Adrenal gland (tissue), 12 donors: ENCODE results near the gene CNKSR1. TPM values are rescaled to one million over a fixed set of nuclear protein-coding genes. Genes with fewer than 3 reads are reported as not detected.

Experiments
- DNase-seq, 7 donors: peaks; one replicate each; pipeline ENCODE4 v3.0.0-alpha.2; 2019 to 2020
- H3K27ac ChIP-seq, 5 donors: fragments of 200-600 bp; sonication (generic) in 4 of 5; 1 replicate in 3 of 5; 2 replicates in 2 of 5; pipeline versions ENCODE4 v1.5.1 to v1.8.0; 2016 to 2020; ENCODE audit warnings: mild to moderate bottlenecking in 1 of 5
- H3K27me3 ChIP-seq: fragments of 200-600 bp; 2 replicates; pipeline ENCODE4 v1.8.0; 2021
- H3K36me3 ChIP-seq, 2 donors: fragments of 200-600 bp; replicated peaks in 1 of 2; 1 replicate in 1 of 2; 2 replicates in 1 of 2; pipeline versions ENCODE4 v1.5.1 to v1.8.0; 2018 to 2022
- H3K4me1 ChIP-seq, 2 donors: fragments of 200-600 bp; replicated peaks in 1 of 2; 1 replicate in 1 of 2; 2 replicates in 1 of 2; pipeline versions ENCODE4 v1.5.1 to v1.8.0; 2018 to 2021
- H3K4me3 ChIP-seq, 4 donors: fragments of 200-600 bp; sonication (generic) in 3 of 4; one replicate each; pipeline ENCODE4 v1.5.1; 2016 to 2018
- H3K9me3 ChIP-seq, 3 donors: fragments of 200-600 bp; sonication (generic) in 1 of 3; replicated peaks in 1 of 3; 1 replicate in 2 of 3; 2 replicates in 1 of 3; pipeline versions ENCODE4 v1.5.1 to v1.8.0; 2016 to 2021
- CTCF ChIP-seq, 6 experiments: fragments of 450-650 bp in 4 of 6; fragments of 200-600 bp in 2 of 6; sonication (generic) in 1 of 6; IDR thresholded peaks; 1 replicate in 5 of 6; 2 replicates in 1 of 6; pipeline versions ENCODE4 v1.5.1 to v1.8.0; 2016 to 2021; ENCODE audit warnings: antibody characterized with exemption in 6 of 6, mild to moderate bottlenecking in 2 of 6, moderate library complexity in 1 of 6
- POLR2A ChIP-seq, 2 donors: fragments of 450-650 bp; IDR thresholded peaks; one replicate each; pipeline ENCODE4 v1.6.1; 2017; ENCODE audit warnings: antibody characterized with exemption in 2 of 2, mild to moderate bottlenecking in 2 of 2, moderate library complexity in 1 of 2
- WGBS, 4 donors: extraction: QIAGEN DNeasy Blood & Tissue Kit in 2 of 4; methylation state at CpG; one replicate each; pipeline versions ENCODE4 v1.1.5 to v1.1.7; 2013 to 2017; 5-methylcytosine and 5-hydroxymethylcytosine counted together
- intact Hi-C, 2 donors: fragments of 100-400 bp; cut with DNase I; formaldehyde crosslinking; loops; one replicate each; pipeline versions ENCODE4 v1.14.1 to v1.15.0; 2022 to 2023
- polyA plus RNA-seq, 3 donors: library from polyadenylated mRNA; stranded (reverse); fragments of 200-250 nt in 2 of 3; fragments of 350-450 nt in 1 of 3; fragmentation: Illumina TruSeq in 1 of 3; extraction: RNeasy Lipid Tissue Mini Kit (QIAGEN cat#74804) in 1 of 3; gene quantifications; one replicate each; pipeline ENCODE4 v1.2.3, GENCODE V29; 2013 to 2014
- total RNA-seq, 9 donors: library from RNA; depleted of rRNA in 4 of 9; stranded (reverse); fragments of >200 nt in 4 of 9; fragments of 120-200 nt in 1 of 9; fragmentation: NEBNext Ultra II Directional in 1 of 9; extraction: Animal tissue kit (Norgen Biotek cat#: 25700) in 1 of 9; gene quantifications; one replicate each; pipeline versions ENCODE4 v1.1.0 to v1.2.4, GENCODE V29; 2013 to 2023
- donor health status: healthy with polysubstance abuse.
- donor health status: Bipolar disorder and iron deficiency.
- donor health status: DM: yes; HTN: yes; CAD: no.
- donor health status: DM: no; HTN: no; CAD: no.
- donor health status: DM: no; HTN: no; CAD: no.
- donor health status: DM: yes; HTN: yes; CAD: no.

Gene CNKSR1
- total and polyA plus RNA-seq, 12 donors, result 0.17 to 2.1 (median 0.35) TPM; not detected in 4

- intact Hi-C loops, result no loop called here
- Histone ChIP-seq H3K36me3 (no peaks in the 10 kb centered on the region), H3K27ac (no peak within 1 kb of the TSS), H3K9me3 (no peaks in the 10 kb centered on the region), H3K4me1 (peaks cover 7 to 15% of the 10 kb centered on the region in 2 donors), H3K27me3 (no peaks in the 10 kb centered on the region), H3K4me3 (peak within 1 kb of the TSS in 1 of 4 donors; percentile 84)
- no peak for TF ChIP-seq CTCF (IDR thresholded peaks at IDR 0.05)
- no peak for TF ChIP-seq POLR2A (IDR thresholded peaks at IDR 0.05)
- 91 to 95% (median 93%) methylated on average over 21 to 34 of the region's 34 CpGs for WGBS, 4 donors
- DNase-seq, result no peak
Observed at GRCh38 chr1:26171084-26172072, 5.9 kb upstream of the CNKSR1 start, which contains the start of gene ZNF593OS. Gene ZNF593OS (minus strand): TSS chr1:26171832. CDS start chr1:26171661, 171 bp downstream.

GRCh38 chr1:26175346-26175745, 1.9 kb upstream of the CNKSR1 start:
- 88 to 96% (median 93%) methylated on average over 8 of the region's 8 CpGs for WGBS, 4 donors
- H3K4me3 ChIP-seq, result no peak overlapping the region
- intact Hi-C loops, result no loop called here
- H3K9me3 ChIP-seq, result no peaks in the 10 kb centered on the region
- H3K4me1 ChIP-seq, result peaks cover 4 to 6% of the 10 kb centered on the region in 2 donors
- TF ChIP-seq POLR2A (IDR thresholded peaks at IDR 0.05), result no peak
- TF ChIP-seq CTCF (IDR thresholded peaks at IDR 0.05), result no peak
- H3K27ac ChIP-seq, result no peak overlapping the region
- no peaks in the 10 kb centered on the region for H3K36me3 ChIP-seq
- no peaks in the 10 kb centered on the region for H3K27me3 ChIP-seq
- no peak for DNase-seq

GRCh38 chr1:26180010-26180506, 2.8 kb downstream of the CNKSR1 start:
- intact Hi-C loops, result no loop called here
- H3K27ac ChIP-seq, result no peak overlapping the region
- 59 to 72% (median 70%) methylated on average over 3 to 4 of the region's 4 CpGs for WGBS, 4 donors

More at GRCh38 chr1:26180010-26180506, 2.8 kb downstream of the CNKSR1 start:
- Histone ChIP-seq H3K4me1 (no peaks in the 10 kb centered on the region), H3K9me3 (no peaks in the 10 kb centered on the region), H3K36me3 (no peaks in the 10 kb centered on the region), H3K27me3 (no peaks in the 10 kb centered on the region), H3K4me3 (no peak overlapping the region)
- no peak for DNase-seq
- TF ChIP-seq CTCF (IDR thresholded peaks at IDR 0.05) (no peak), POLR2A (IDR thresholded peaks at IDR 0.05) (no peak)
